ENCODE measurements around the gene WDR47.

DNA sequence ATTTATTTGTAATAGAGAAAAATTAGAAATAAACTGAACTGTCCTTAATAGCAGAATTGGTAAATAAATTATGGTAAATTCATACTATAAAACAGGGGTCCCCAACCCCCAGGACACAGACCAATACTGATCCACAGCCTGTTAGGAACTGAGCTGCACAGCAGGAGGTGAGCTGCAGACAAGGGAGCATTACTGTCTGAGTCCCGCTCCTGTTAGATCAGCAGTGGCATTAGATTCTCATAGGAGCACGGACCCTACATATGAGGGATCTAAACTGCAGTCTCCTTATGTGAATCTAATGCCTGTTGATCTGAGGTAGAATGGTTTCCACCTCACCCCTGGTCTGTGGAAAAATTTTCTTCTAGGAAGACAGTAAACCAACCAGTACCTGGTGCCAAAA is 7.5 kb downstream of the WDR47 start:
- no peak for TF ChIP-seq RAD21 (IDR thresholded peaks at IDR 0.05; ENCODE audit: low read depth)
- TF ChIP-seq, protein P1, sequence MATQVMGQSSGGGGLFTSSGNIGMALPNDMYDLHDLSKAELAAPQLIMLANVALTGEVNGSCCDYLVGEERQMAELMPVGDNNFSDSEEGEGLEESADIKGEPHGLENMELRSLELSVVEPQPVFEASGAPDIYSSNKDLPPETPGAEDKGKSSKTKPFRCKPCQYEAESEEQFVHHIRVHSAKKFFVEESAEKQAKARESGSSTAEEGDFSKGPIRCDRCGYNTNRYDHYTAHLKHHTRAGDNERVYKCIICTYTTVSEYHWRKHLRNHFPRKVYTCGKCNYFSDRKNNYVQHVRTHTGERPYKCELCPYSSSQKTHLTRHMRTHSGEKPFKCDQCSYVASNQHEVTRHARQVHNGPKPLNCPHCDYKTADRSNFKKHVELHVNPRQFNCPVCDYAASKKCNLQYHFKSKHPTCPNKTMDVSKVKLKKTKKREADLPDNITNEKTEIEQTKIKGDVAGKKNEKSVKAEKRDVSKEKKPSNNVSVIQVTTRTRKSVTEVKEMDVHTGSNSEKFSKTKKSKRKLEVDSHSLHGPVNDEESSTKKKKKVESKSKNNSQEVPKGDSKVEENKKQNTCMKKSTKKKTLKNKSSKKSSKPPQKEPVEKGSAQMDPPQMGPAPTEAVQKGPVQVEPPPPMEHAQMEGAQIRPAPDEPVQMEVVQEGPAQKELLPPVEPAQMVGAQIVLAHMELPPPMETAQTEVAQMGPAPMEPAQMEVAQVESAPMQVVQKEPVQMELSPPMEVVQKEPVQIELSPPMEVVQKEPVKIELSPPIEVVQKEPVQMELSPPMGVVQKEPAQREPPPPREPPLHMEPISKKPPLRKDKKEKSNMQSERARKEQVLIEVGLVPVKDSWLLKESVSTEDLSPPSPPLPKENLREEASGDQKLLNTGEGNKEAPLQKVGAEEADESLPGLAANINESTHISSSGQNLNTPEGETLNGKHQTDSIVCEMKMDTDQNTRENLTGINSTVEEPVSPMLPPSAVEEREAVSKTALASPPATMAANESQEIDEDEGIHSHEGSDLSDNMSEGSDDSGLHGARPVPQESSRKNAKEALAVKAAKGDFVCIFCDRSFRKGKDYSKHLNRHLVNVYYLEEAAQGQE (IDR thresholded peaks at IDR 0.05; ENCODE audit: low read depth): no peak
